Adipocyte (in vitro differentiated cells): Measurements from ENCODE around the gene WDR7.

ENCODE experiments used
- DNase-seq: peaks from one replicate; pipeline ENCODE4 v3.0.0-alpha.2; 2015; ENCODE audit warnings: low read depth
- H3K27me3 ChIP-seq: replicated peaks from 2 replicates; pipeline ENCODE4 v1.7.0; 2013; ENCODE audit warnings: mild to moderate bottlenecking, low read length, moderate library complexity; ENCODE audit not compliant: control insufficient read depth, insufficient read depth
- H3K36me3 ChIP-seq: 2 replicates; pipeline ENCODE4 v1.7.0; 2013; ENCODE audit warnings: low read length, mild to moderate bottlenecking, moderate library complexity; ENCODE audit not compliant: control insufficient read depth, insufficient read depth, severe bottlenecking
- H3K4me1 ChIP-seq: 2 replicates; pipeline ENCODE4 v1.7.0; 2013; ENCODE audit warnings: mild to moderate bottlenecking, low read length, moderate library complexity; ENCODE audit not compliant: control insufficient read depth, insufficient read depth
- H3K4me3 ChIP-seq: 2 replicates; pipeline ENCODE4 v1.7.0; 2013; ENCODE audit warnings: mild to moderate bottlenecking, low read length, moderate library complexity
- H3K9ac ChIP-seq: 2 replicates; pipeline ENCODE4 v1.7.0; 2013; ENCODE audit warnings: mild to moderate bottlenecking, low read length, moderate library complexity
- H3K9me3 ChIP-seq: 2 replicates; pipeline ENCODE4 v1.7.0; 2013; ENCODE audit warnings: mild to moderate bottlenecking, low read length, moderate library complexity; ENCODE audit not compliant: control insufficient read depth

WDR7 gene

GRCh38 chr18:57002627-57003026 is 351.5 kb downstream of the WDR7 start:
- DNase-seq, result no peak
- no peaks in the 10 kb centered on the region for H3K9me3 ChIP-seq
- no peaks in the 10 kb centered on the region for H3K27me3 ChIP-seq
- H3K9ac ChIP-seq, result no peak overlapping the region
- H3K36me3 ChIP-seq, result no peaks in the 10 kb centered on the region
- no peak overlapping the region for H3K4me3 ChIP-seq
- H3K4me1 ChIP-seq, result peaks cover 20% of the 10 kb centered on the region

- Histone ChIP-seq H3K27me3 (no peaks in the 10 kb centered on the region), H3K4me1 (peaks cover 20% of the 10 kb centered on the region), H3K36me3 (no peaks in the 10 kb centered on the region), H3K4me3 (no peak overlapping the region), H3K9ac (no peak overlapping the region), H3K9me3 (no peaks in the 10 kb centered on the region)
- no peak for DNase-seq
Observed at GRCh38 chr18:57003342-57003741, 352.2 kb downstream of the WDR7 start.

DNA sequence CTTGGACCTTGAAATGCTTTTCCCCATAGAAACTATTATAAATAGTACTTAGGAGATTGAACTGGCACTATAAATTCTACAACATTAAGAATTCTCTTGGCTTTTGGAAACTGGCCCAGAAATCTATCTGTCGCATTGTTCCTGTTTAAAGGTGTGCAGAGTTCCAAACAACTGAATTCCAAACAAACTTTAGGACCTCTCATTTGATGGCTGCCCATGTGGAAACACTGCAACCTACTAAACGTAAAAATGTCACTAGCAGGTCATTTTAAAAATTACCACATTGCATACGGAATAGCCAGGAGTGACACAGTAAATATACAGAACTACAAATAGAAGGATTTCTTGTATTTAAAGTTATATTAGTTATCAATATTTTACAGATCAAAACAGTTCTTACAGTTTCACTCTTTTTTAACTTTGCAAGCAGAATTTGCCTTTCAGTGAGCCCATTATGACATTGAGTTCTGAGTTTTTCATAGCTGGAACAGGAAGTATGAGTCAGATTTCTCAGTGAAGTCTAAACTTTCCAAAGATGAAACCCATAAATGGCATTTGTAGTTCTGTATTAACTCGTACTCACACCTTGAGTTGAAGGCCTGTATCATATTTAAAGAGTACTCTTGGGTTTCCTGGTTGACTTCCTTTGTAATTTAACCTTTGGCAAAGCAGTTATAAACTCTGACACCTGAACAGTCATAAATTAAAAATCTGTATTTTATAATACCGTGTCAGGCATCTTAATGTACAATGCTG is 353.4 kb downstream of the WDR7 start:
- Histone ChIP-seq H3K9me3 (no peaks in the 10 kb centered on the region), H3K27me3 (no peaks in the 10 kb centered on the region), H3K4me1 (peaks cover 20% of the 10 kb centered on the region), H3K4me3 (no peak overlapping the region), H3K9ac (no peak overlapping the region), H3K36me3 (no peaks in the 10 kb centered on the region)
- peak; percentile 54 for DNase-seq

GRCh38 chr18:57008001-57008686 is 357.0 kb downstream of the WDR7 start:
- Histone ChIP-seq H3K4me1 (peaks cover 13% of the 10 kb centered on the region), H3K4me3 (no peak overlapping the region), H3K9me3 (no peaks in the 10 kb centered on the region), H3K9ac (no peak overlapping the region), H3K36me3 (no peaks in the 10 kb centered on the region), H3K27me3 (no peaks in the 10 kb centered on the region)
- no peak for DNase-seq

DNA sequence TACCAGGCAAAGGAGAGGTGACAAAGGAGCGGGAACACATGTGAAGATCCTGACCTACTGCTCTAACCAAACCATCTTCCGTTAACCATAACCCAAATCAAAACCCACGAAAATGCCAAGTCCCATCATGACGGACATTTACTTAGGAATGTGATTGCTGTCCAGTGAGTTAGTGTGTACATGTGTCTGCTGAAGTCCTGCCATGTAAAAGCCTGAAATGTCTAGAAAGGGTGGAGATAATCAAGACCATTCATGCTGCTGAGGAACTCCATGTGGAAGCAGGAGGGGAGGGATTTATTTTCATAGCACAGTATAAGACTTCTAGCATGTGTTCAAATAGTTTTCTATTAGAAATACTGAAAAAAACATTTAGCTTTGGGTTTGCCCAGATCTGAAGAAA is 358.7 kb downstream of the WDR7 start:
- Histone ChIP-seq H3K4me1 (no peaks in the 10 kb centered on the region), H3K4me3 (no peak overlapping the region), H3K9me3 (no peaks in the 10 kb centered on the region), H3K36me3 (no peaks in the 10 kb centered on the region), H3K27me3 (no peaks in the 10 kb centered on the region), H3K9ac (no peak overlapping the region)
- peak; percentile 17 for DNase-seq

- no peak for DNase-seq
- Histone ChIP-seq H3K36me3 (no peaks in the 10 kb centered on the region), H3K4me1 (no peaks in the 10 kb centered on the region), H3K9ac (no peak overlapping the region), H3K27me3 (no peaks in the 10 kb centered on the region), H3K4me3 (no peak overlapping the region), H3K9me3 (no peaks in the 10 kb centered on the region)
Observed at GRCh38 chr18:57014772-57015413, 363.7 kb downstream of the WDR7 start.

GRCh38 chr18:57015451-57015850 is 364.3 kb downstream of the WDR7 start:
- Histone ChIP-seq H3K36me3 (no peaks in the 10 kb centered on the region), H3K9me3 (no peaks in the 10 kb centered on the region), H3K4me3 (no peak overlapping the region), H3K9ac (no peak overlapping the region), H3K27me3 (no peaks in the 10 kb centered on the region), H3K4me1 (no peaks in the 10 kb centered on the region)
- no peak for DNase-seq

DNA sequence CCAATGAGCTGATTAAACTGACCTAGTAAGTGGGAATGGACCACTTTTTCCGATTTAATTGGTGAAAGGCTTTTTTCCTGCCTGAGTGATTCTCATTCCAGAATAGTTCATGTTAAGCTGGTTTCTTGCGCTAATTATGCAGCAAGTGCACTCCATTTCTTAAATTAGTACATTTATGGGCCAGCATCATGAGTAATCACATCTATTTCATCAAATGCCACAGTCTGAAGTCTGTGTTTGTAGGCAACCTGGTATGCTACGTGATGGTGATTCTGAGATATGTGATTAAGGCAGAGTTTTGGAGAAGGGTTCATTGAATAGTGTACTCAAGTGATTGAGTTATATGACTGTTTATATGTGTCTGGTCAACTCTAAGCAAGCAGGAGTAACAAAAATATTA is 367.7 kb downstream of the WDR7 start:
- Histone ChIP-seq H3K27me3 (no peaks in the 10 kb centered on the region), H3K36me3 (peaks cover 10% of the 10 kb centered on the region), H3K9ac (no peak overlapping the region), H3K4me1 (no peaks in the 10 kb centered on the region), H3K9me3 (no peaks in the 10 kb centered on the region), H3K4me3 (no peak overlapping the region)
- no peak for DNase-seq

DNA sequence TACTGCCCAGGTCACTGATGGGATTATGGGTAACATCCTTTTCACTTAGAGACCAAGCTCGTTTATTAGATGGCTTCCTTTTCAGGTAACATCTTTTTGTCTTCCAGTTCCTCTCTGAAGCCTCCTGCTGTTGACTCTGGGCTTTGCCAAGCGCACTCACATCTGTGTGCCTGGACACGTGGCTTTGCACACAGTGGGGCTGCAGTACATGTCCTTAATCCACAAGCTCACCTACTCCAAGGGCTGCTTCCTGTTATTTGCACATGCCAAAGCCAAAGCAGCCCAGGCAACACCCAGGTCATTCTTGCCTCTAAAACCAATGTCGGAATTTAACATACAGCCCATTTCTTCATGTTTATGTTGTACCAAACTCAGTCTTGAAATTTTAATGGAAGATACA is 371.6 kb downstream of the WDR7 start:
- Histone ChIP-seq H3K9me3 (no peaks in the 10 kb centered on the region), H3K27me3 (no peaks in the 10 kb centered on the region), H3K4me3 (no peak overlapping the region), H3K9ac (no peak overlapping the region), H3K4me1 (peaks cover 13% of the 10 kb centered on the region), H3K36me3 (peaks cover 20% of the 10 kb centered on the region)
- no peak for DNase-seq

GRCh38 chr18:57023275-57023882 is 372.2 kb downstream of the WDR7 start:
- peak; percentile 2 for DNase-seq
- no peak overlapping the region for H3K9ac ChIP-seq
- peaks cover 13% of the 10 kb centered on the region for H3K4me1 ChIP-seq
- no peaks in the 10 kb centered on the region for H3K9me3 ChIP-seq
- no peaks in the 10 kb centered on the region for H3K27me3 ChIP-seq
- H3K4me3 ChIP-seq, result no peak overlapping the region
- peaks cover 25% of the 10 kb centered on the region for H3K36me3 ChIP-seq

DNA sequence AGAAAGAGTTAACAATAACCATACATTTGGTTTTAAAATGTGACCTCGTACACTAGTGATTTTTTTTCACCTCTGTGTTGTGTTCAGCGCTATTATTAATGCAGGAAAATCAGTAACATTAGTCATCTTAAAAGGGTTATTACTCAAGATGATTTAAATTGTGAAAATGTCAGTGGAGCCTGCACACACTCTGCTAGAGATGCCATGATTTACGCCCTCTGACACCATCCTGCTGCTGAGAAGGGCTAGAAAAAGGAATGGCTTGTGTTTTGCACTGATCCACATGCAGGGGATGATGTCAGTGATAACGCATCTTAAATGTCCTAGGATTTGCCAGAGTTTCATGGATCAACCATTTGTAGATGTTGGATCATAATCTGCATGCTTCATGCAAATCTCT is 374.4 kb downstream of the WDR7 start:
- Histone ChIP-seq H3K36me3 (peaks cover 34% of the 10 kb centered on the region), H3K9me3 (no peaks in the 10 kb centered on the region), H3K9ac (no peak overlapping the region), H3K4me3 (no peak overlapping the region), H3K4me1 (peaks cover 13% of the 10 kb centered on the region), H3K27me3 (no peaks in the 10 kb centered on the region)
- no peak for DNase-seq
